HFFc6 (cell line): ENCODE data around the gene UST. TPM values are rescaled to one million over a fixed set of nuclear protein-coding genes. Genes with fewer than 3 reads are reported as not detected.

Experiments
- DNase-seq: peaks from one replicate; pipeline ENCODE4 v3.0.0-alpha.2; 2018
- H3K27ac Mint-ChIP-seq: 2 replicates; pipeline ENCODE4 v1.8.0; 2020; ENCODE audit warnings: mild to moderate bottlenecking, mixed read lengths
- H3K27me3 Mint-ChIP-seq: 2 replicates; pipeline ENCODE4 v1.8.0; 2021; ENCODE audit warnings: mild to moderate bottlenecking, moderate library complexity, mixed read lengths; ENCODE audit not compliant: insufficient read depth
- H3K36me3 Mint-ChIP-seq: 2 replicates; pipeline ENCODE4 v1.8.0; 2021; ENCODE audit warnings: low read depth, mixed read lengths
- H3K4me1 Mint-ChIP-seq: 2 replicates; pipeline ENCODE4 v1.8.0; 2020; ENCODE audit warnings: low read depth, mixed read lengths
- H3K4me3 Mint-ChIP-seq: 2 replicates; pipeline ENCODE4 v1.8.0; 2020; ENCODE audit warnings: mild to moderate bottlenecking, moderate library complexity, mixed read lengths
- H3K9me3 Mint-ChIP-seq: 2 replicates; pipeline ENCODE4 v1.8.0; 2020; ENCODE audit warnings: mild to moderate bottlenecking, mixed read lengths
- total RNA-seq, 6 experiments: library from RNA; stranded (reverse); fragmentation: NEBNext Ultra II Directional; extraction: Animal tissue kit (Norgen Biotek cat#: 25700); gene quantifications; 2 replicates in 1 of 6; 3 replicates in 5 of 6; pipeline ENCODE4 v1.2.3, GENCODE V29; 2021
- TF ChIP-seq, protein P1 (sequence below): fragments of 200-600 bp; sonication (generic); IDR thresholded peaks from 2 replicates; pipeline ENCODE4 v1.5.0; 2021; ENCODE audit warnings: antibody characterized with exemption, mild to moderate bottlenecking

The UST gene
- total RNA-seq, 6 experiments from 2014 or later, result 12.9 to 17.3 (median 16.7) TPM

DNA sequence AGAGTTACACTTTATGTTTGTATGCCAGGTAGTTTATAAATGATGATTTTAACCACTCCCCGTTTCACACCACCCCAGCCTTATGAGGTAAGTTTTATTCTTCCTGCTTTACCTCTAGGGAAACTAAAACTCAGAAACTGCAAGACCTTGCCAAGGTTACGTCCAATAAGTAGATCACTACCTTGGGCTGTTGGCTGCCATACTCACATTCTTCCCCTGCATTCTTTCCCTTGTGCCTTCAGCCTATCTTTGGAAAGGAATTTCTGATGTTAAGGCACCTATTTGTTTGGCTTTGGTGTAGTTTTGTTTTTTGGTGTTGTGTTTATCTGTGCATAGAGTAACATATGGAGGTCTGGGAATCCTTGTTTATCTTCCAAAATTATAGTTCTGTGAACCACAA, 122.1 kb downstream of the UST start:
- TF ChIP-seq, protein P1, sequence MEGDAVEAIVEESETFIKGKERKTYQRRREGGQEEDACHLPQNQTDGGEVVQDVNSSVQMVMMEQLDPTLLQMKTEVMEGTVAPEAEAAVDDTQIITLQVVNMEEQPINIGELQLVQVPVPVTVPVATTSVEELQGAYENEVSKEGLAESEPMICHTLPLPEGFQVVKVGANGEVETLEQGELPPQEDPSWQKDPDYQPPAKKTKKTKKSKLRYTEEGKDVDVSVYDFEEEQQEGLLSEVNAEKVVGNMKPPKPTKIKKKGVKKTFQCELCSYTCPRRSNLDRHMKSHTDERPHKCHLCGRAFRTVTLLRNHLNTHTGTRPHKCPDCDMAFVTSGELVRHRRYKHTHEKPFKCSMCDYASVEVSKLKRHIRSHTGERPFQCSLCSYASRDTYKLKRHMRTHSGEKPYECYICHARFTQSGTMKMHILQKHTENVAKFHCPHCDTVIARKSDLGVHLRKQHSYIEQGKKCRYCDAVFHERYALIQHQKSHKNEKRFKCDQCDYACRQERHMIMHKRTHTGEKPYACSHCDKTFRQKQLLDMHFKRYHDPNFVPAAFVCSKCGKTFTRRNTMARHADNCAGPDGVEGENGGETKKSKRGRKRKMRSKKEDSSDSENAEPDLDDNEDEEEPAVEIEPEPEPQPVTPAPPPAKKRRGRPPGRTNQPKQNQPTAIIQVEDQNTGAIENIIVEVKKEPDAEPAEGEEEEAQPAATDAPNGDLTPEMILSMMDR, result no peak
- Mint-ChIP-seq H3K27ac (peak overlapping the region; percentile 87), H3K4me3 (peak overlapping the region; percentile 78), H3K36me3 (0 out of 2 replicates have a peak, but pooled peaks cover 5% of the 10 kb centered on the region), H3K27me3 (peaks cover 4% of the 10 kb centered on the region), H3K4me1 (peaks cover 66% of the 10 kb centered on the region), H3K9me3 (no peaks in the 10 kb centered on the region)
- no peak for DNase-seq

DNA sequence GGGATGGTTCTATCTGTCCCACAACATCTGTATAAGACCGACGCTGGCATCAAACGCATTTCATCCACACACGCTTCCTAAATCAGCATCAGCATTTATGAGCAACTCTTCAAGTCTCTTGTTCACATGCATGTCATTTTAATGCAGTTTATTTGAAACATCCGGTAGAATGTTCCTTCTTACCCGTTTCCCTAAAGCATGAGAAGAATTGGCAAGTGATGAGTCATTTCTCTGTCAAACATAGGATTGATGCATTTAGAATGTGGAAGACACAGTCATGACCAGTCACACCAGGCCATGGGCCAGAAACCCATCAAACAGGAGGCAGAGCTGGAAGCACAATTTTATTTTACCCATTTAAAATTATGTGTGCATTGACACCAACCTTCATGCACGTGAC, 122.8 kb downstream of the UST start:
- peak; percentile 93 for DNase-seq
- peaks cover 4% of the 10 kb centered on the region for H3K27me3 Mint-ChIP-seq
- TF ChIP-seq, protein P1, result no peak
- 0 out of 2 replicates have a peak, but pooled peaks cover 2% of the 10 kb centered on the region for H3K36me3 Mint-ChIP-seq
- H3K4me3 Mint-ChIP-seq, result peak overlapping the region; percentile 78
- peaks cover 67% of the 10 kb centered on the region for H3K4me1 Mint-ChIP-seq
- H3K9me3 Mint-ChIP-seq, result no peaks in the 10 kb centered on the region
- peak overlapping the region; percentile 87 for H3K27ac Mint-ChIP-seq

DNA sequence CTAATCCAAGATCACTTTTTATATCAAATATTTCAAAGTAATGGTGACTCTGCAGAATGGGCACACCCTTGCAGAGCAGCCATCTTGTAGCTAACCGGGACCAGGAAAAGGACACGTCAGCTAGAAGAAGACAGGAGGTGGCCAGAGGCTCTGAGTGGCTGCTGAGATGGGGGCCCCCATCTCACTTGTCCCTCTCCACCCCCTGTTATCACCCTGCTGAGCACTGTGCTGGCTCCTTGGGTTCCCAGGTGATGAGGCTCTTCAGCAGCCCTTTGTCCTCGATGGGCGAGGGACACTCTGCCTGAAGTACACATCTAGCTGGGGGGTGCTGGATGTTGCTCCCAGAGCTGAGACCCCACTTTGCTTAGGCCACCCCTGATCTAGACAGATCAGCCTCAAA, 126.3 kb downstream of the UST start:
- Mint-ChIP-seq H3K27me3 (peaks cover 6% of the 10 kb centered on the region), H3K27ac (no peak overlapping the region), H3K36me3 (no peaks in the 10 kb centered on the region), H3K4me1 (peaks cover 45% of the 10 kb centered on the region), H3K4me3 (no peak overlapping the region), H3K9me3 (no peaks in the 10 kb centered on the region)
- TF ChIP-seq, protein P1, result no peak
- no peak for DNase-seq

DNA sequence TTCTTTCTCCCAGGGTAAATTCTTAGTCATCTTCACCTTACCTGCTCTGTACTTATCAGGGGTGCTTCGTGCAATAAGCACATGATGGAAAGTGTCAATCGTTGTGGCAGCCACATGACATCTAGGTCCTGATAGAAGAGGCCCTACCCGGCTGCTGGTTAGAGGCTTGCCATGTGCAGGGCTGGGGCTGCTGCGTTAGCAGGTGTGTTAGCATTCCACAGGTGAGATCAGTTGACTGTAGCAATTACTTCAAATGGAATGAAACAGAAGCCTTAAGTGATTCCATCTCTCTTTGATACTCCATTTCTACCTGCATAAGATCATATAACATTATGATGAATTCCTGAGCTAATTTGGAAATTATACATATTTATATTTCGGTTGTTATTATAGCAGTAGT, 127.0 kb downstream of the UST start:
- Mint-ChIP-seq H3K27me3 (peaks cover 6% of the 10 kb centered on the region), H3K9me3 (no peaks in the 10 kb centered on the region), H3K36me3 (no peaks in the 10 kb centered on the region), H3K27ac (no peak overlapping the region), H3K4me3 (no peak overlapping the region), H3K4me1 (peaks cover 38% of the 10 kb centered on the region)
- TF ChIP-seq, protein P1, result no peak
- DNase-seq, result no peak

DNA sequence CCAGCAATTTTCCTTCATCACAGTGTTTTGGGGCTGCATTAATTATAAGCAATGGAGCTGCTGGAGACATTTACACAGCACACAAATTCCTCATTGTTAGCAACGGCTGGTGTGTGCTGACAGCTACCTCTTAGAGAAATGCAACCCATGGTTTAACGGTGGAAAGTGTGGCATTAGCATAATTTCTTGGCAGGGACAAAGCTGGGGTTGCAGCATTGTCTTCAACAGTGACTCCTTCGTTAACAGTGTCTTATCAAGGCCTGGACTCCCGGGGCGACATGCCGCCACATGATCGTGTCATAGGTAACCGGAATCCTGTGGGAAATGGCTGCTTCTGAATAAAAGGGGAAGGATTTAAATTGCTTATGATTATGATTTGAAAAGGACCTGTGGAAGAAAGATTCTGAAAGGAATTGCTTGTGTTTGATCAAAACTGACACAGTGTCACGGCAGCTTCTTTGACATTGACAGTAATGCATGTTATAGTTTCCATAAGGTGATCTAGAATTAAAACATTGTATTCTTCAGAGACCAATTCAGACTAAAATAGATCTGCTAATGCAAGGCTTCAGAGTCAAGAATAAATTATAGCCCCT, 128.0 kb downstream of the UST start:
- no peak for DNase-seq
- H3K27ac Mint-ChIP-seq, result no peak overlapping the region
- no peak overlapping the region for H3K4me3 Mint-ChIP-seq
- peaks cover 29% of the 10 kb centered on the region for H3K4me1 Mint-ChIP-seq
- TF ChIP-seq, protein P1, result no peak
- no peaks in the 10 kb centered on the region for H3K36me3 Mint-ChIP-seq
- peaks cover 6% of the 10 kb centered on the region for H3K27me3 Mint-ChIP-seq
- no peaks in the 10 kb centered on the region for H3K9me3 Mint-ChIP-seq
